Stimulated activated CD4-positive, alpha-beta T cell treated with anti-CD3 and anti-CD28 coated beads, Interleukin-15, amount 100 ng/mL, for 48 hours (primary cell): ENCODE results near the gene RPS6KA2.
"Not testable (repeated sequence)": the region's sequence is repeated elsewhere in the genome, so short reads cannot be mapped to it uniquely, and the experiment has no call there.

Experiments used
- DNase-seq, 2 donors: peaks; one replicate each; pipeline ENCODE4 v3.0.0-alpha.2; 2020; ENCODE audit warnings: low read depth in 2 of 2

Gene RPS6KA2

DNA sequence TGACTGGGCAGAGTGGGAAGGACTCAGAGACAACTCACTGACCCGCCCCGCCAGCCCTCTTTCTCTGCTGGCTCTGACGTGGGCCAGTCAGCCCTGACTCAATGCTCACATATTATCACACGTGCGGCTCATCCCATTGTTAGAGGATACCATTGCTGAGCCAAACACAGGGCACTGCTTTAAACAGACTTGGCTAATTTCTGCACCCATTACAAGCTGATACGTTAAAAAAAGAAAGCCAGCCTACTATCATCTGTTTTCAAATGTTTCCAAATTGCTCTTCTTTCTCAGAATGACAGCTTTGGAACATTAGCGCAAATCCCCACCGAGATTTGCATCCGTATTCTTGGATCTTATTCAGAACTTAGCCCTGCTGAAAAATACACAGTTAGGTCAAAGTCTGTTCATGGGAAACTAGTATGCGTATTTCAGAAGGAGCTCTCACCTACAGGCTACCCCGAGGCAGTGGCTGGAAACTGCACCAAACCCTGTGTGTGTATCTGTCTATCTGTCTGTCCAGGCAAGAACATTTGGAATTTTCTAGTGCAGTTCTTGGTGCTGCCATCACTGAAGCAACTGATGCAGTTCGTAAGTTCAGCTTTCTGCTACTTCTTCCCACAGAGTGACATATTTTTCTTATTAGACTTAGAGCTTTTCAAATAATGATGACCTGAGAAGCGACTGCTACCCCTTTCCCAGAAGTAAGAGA is 73.3 kb downstream of the RPS6KA2 start:
- DNase-seq = no peak

DNA sequence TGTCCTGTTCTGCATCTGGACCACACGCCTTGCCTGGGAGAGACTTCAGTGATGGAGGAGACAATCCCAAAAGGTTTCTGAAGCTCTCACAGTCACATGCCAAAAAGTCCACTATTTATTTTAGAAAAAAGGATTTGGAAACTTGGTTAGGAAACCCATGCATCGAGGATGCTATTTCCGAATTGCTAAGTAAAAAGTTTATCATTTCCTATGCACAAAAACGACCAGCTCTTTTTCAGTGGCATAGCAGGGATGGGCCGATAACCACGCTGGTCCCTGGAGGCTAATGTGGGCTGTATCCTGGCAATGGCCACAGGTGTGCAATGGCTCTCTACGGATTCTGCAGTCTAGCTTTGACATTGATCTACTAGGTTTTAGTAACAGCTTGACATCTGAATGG is 74.5 kb downstream of the RPS6KA2 start:
- DNase-seq = no peak

- no peak for DNase-seq
Measured at GRCh38 chr6:166551754-166552495, 75.1 kb downstream of the RPS6KA2 start.

- DNase-seq = no peak
Measured at GRCh38 chr6:166546653-166547052, 80.4 kb downstream of the RPS6KA2 start.

DNA sequence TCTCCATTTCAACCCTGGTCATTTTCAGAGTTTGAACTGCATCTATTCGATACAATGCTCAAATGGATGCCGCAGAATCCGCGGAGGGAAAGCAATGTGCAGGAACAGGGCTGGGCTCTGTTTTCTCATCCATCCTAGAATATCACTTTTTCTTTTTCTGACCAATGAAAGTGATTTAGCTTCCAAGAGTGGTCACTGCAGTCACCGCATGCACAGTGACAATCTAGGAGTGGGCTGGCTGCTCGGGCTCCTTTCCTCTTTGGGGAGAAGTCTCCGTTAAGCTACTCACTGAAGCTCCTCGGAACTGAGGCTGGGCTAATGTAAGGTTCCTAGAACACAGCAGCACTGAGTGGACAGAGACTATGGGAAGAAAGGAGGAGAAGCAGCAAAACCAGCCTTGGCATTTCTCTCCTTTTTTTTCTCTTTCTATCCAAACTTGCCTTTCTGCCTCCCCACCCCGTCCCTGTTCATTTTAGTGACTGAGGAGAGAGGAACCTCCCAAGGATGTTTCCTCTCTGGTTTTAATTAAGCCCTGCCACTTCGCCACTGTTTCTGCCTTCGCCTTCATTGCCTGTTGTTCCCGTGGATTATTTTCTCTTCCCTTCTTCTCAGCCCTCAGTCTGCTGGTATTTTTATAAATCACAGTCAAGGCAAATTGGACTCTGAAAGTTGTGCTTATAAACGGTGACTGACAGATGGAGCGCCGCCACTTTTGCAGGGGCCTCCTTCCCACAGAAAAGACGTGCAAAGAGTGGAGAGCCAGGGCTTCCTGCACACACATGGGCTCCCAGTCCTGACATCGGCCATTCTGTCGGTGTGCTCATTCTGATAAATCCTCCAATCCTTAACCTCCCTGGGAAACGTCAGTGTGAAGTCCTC is 81.7 kb downstream of the RPS6KA2 start:
- no peak for DNase-seq

DNA sequence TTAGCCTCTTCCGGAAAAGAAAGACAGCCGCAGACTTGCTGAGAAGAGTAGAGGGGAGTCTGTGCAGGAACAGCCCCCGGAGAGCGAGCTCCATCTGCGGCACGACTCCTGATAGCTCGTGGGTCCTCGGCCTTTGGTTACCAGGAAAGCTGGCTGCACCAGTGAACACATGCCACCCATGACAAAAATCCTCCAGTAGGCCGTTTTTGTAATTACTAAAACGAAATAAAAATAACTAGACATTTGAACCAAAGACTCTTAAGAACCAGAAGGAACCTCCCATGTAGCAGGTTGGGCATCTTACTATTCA is 82.8 kb downstream of the RPS6KA2 start:
- DNase-seq = no peak

GRCh38 chr6:166543603-166544295 is 83.3 kb downstream of the RPS6KA2 start:
- DNase-seq = no peak

DNA sequence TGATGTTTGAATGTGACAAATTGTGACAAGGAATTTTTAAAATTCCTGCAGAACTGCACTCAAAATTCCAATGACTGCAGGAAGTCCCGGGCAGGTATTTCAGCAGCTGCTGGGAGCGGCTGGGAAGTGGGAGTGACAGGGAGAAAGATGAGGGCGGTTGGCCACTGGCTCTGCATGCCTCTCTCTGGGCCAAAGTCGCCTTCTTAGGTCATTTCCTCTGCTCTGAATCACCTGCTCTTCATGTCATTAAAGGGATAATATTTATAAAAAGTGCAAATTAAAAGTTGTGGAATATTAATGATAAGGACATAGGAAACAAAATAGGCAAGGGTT is 84.5 kb downstream of the RPS6KA2 start:
- DNase-seq = no peak

DNA sequence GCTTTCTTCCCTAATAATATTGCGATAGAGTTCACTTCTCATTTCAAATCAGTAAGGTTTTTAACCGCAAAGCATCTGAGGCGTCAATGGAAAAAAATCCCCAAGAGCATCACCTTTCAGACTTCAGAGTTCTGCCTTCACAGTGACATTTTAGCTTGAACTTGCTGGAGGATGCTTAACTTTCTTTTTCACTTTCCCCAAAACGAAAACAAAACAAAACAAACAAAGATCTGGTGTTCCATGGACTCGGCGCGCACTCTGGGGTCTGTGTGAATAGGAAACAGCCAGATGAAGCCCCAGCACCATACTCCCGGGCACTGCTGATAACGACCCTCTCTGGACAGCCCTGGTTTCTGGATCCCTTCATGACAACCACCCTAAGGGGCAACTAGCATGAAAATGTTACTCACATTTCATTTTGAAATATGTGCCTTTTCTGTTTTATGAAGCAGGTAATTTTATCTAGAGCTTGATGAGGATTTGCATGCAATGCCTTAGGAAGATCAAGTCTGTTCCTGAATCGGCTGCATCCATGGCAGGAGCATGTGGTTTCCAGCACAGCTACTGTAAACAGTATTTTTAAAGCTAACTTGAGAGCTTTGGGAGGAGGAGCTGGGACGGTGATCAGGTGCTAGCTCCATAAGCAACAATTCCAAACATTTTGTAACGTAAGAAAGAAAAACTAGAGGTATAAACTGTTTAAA is 85.0 kb downstream of the RPS6KA2 start:
- DNase-seq = no peak

DNA sequence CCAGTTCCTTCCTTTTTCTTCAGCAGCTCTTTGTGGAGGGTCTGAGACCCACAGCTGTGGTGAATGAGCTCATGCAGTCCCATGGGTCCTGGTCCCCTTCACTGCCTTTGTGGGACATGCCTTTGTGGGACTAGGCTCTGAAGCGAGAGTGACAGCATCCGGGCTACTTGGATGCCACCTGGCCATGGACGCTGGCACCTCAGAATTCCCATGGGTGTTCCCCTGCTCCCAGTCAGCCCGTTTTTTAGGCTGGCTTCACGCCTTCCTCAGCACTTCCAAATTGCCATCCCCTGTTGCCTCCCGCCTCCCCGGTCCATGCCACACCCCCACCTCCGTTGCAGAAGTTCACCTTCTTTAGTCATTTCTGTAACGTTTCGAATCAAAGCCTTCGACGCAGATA is 85.7 kb downstream of the RPS6KA2 start:
- DNase-seq = no peak

DNA sequence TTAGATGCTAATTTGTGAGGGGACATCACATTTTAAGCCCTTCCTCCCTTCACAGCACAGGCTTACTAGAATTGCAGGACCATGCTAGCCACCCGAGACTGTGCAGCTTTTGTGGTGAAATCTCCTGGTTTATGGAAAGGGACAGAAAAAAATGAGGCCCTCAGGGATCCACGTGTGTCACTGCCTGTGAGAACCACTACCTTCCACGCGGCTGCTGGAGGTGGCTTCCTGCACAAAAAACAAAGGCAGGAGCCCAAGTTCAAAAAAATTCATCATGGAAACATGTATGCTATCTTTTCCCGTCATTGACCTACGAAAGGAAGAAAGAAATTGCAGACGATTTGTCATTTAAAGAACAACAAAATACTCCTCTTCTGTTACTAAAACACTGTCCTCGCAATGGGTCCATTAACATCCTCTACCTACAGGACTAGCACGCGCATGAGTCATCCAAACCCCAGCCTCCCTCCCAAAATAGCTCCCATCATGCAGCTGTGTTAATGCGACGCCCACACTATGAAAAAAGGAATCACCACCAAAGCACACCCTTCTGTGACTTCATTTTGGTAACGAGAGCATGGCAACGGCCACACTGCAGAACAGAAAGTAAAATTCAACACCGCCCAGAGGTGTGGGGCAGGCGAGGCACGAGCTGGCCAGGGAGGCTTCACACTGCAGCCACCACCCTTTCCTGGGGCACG is 86.3 kb downstream of the RPS6KA2 start:
- DNase-seq = peak; percentile 48 to 51

DNA sequence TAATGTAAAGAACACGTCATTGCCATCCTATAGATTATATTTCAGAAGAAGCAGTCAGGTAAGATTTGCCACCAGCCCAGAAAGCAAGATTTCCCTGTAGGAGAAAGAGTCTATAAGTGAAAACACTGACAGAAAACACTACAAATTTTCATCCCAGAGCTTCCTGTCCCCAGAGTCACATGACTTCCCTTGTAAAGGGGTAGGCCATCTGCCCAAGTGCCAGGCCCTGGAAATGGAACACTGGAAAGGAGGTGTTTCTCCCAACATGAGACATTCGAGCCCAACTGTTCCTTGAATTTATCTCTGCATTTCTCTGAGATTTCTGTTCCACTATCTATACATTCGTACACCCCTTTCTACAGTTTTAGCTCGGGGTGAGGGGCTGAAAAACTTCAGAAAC is 87.5 kb downstream of the RPS6KA2 start:
- no peak for DNase-seq

- DNase-seq = not testable (repeated sequence)
Measured at GRCh38 chr6:166539011-166539385, 88.1 kb downstream of the RPS6KA2 start.

DNA sequence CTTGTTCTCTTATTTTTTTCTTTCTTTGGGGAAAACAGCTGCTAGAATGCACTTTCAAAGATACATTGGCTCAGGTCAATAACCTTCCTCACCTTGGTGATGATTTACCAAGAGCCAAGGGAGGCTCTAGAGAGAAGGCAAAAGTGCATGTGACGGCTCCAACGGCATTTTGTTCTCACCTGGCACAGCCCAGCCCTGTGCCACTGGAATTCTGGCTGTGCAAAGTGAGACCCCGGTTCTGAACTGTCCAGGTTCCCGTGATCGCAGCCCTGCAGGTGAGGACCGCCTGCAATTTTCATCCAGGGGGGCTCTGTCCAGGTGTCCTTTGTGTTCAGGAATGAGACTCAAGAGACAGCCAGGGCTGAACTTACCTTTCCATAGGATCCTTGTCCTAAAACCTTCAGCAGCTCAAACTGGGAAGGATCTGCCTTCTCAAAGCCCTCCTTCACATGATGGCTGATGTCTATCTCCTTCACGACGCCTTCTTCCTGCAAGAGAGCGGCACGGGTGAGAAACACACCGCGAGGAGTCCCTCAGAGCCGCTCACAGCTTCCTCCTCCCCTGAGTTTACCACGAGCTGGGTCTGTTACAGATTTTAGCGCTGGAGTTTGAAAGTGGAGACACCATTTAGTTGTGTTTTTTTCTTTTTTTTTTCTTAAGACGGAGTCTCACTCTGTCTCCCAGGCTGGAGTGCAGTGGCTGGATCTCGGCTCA is 88.6 kb downstream of the RPS6KA2 start:
- no peak for DNase-seq

DNA sequence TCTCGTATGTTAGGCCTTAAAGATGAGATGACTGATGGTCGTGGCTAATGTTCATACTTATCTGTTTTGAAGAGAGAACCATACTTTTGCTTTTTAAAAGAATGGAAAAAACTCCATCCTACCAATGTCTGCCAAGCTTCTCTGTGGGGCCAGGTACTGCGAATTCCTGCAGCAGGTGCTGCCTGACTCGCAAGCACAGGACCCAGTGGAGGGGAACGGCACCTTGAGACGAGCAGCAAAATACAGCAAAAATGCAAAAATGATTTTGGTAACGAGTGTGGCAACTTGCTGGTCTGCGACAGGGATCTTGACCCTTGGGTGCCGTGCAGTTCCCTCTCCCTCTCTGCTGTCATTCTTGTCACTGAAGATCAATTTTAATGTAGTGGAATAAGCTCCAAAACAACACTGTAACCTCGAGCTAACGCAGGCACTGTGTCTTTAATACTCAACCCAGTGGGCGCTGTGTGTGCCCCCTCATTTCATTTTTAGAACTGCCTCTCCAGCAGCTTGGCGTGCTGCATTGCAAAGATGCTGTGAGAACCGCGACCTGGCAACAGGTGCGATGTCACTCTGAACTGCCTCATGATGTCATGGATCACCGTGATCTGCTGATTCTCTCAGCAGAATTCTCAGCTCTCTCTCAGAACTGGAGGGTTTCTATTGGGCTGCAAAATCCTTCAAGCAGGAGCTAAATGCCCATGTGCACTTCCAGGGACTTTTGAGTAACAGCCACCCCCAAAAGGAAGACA is 92.2 kb downstream of the RPS6KA2 start:
- no peak for DNase-seq

DNA sequence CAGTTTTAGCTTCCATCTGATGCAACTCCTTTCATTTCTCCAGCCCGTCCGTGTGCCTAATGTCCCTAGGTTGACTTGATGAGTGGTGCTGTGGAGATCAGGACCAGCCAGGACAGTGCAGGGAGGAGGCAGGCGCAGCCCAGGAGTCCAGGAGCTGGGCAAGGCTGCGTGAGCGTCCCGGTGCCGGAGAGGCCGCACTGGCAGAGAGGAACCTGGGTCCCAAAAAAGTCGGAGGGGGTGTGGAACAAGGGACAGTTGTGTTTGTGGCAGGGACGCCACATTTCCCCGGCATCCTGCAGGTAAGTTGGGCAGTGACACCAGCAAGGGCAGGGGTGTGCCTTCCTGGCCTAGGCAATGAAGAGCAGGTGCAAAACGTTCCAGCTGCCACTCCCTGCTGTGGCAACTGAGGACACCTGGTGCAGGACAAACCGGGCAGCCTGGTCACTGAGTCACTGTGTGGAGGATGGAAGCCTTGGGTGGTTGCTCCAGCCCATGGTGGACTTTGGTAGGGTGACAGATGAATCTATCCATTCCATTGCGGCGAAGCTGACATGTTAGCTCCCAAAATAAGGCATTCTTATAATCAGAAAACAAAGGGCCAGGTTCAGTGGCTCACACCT is 93.7 kb downstream of the RPS6KA2 start:
- no peak for DNase-seq

DNA sequence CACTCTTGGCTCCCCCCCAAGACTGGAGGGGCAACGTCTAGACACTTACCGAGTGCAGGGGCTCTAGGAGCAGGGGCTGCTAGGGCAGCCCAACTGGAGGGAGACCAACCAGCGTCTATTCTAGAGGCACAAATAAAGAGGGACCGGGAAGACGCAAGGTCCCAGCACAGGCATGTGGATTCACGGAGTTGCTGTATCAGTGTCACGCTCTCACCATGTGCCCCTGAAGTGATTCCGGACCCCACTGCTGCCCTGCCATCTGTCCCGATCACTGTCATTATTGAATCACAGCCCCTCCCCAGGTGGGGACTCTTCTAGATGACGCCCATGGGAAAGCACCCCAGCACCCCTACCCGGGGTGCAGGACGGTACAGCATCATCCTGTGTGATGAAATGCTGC is 94.7 kb downstream of the RPS6KA2 start:
- DNase-seq = no peak

- no peak for DNase-seq
Measured at GRCh38 chr6:166530211-166531095, 96.6 kb downstream of the RPS6KA2 start.
